Activated CD4-positive, alpha-beta T cell treated with anti-CD3 and anti-CD28 coated beads, Interleukin-2, Interleukin-4, amounts not matched to agents 100 ng/mL and 50 ng/mL, durations not matched to agents 16 hours and 8 hours (primary cell): ENCODE results near the gene MOB1B.

Experiments used
- DNase-seq: peaks from one replicate; pipeline ENCODE4 v3.0.0-alpha.2; 2020; ENCODE audit warnings: low spot score

The MOB1B gene

DNA sequence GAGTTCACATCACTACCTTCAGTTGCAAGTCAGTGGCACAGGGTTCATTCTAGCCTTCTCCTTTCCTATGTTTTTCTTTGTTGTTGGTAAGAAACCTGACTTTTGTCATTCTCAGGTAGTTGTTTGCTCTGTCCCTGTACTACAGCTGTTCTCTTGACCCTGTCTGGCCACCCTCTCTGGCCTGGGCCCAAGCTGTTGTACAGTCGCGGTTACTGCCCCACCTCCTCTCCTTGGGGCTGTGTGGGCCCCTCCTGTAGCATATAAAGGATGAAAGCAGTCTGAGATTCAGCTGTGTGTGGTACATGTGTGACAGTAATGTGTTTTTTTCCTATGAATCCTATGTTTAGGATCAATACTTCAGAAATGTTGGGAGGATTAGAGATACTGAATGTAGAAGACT lies 12.5 kb downstream of the MOB1B start:
- no peak for DNase-seq

DNA sequence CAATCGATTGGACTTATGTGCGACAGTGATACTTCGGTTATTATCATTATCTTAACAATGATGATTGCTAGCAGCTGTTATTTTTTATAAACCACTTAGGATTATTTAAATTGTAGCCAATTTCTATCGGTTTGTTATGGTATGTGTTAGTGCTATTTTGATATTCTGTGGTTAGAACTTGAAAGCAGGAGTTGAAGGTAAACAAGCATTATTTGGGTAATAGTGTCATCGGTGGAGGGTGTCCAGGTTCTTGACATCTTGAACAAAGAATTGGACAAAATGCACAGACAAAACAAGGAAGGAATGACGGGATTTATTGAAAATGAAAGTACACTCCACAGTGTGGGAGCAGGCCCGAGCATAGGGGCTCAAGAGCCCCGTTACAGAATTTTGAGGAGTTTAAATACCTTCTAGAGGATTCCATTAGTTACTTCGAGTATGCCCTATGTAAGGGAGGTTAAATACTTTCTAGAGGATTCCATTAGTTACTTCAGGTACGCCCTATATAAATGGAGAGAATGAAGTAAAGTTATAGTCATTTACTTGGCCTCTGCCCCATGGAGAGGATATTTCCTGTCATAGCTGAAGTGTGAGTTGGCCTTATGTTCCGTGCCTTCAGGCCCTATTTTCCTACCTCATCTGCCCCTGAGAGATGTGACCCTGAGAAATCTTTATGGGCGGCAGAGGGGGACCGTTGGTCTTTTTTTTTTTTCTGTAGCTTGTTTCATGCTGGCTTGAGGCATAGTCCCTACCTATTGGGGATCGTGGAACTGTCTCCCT lies 13.1 kb downstream of the MOB1B start:
- DNase-seq, result no peak

DNA sequence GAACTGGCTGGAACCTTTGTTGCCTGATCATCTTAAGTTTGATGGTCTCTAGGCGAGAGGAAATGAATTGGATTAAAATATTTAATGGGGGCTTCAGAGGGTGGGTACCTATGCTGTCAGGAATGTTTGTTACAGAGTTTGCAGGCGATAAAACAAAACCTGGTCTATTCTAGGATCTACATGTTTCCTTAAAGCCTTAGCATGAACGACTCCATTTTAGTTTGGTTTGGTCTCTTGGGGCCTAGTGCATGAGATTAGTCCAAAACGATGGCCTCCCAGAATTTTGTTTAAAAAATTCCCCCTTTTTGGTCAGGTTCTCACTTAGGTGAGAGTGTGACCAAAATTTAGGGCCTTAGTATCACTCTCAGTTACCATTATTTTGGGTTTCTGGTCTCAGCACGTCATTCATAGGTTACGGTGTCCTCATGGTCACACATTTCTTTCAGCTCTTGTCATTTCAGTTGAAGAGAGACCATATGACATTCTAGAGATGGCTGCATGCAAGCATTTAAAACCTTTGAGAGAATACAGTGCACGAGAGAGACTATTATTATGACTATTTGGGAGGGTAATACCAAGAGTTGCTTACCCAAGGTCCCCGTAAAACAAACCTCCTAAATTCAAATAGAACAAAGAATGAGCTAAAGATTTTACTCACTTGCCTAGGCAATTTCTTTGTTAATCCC lies 13.8 kb downstream of the MOB1B start:
- no peak for DNase-seq

DNA sequence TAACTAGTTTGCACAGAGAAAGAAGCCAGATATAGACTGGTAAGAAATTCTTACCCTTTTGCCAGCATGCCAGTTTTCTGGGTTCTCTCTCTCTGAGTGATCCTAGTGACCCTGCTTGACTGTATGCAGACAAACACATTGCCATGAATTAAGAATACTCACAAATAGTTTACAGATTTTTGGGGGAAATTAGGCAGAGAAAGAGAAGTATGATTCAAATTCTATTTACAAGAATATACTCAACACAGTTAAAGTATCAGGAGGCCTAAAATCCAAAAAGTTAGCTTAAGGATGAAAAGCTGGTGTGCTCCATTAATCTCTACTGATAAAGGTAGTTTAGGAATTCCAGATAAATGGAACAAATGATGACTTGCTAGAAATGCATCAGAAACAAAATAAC lies 18.4 kb downstream of the MOB1B start:
- no peak for DNase-seq

DNA sequence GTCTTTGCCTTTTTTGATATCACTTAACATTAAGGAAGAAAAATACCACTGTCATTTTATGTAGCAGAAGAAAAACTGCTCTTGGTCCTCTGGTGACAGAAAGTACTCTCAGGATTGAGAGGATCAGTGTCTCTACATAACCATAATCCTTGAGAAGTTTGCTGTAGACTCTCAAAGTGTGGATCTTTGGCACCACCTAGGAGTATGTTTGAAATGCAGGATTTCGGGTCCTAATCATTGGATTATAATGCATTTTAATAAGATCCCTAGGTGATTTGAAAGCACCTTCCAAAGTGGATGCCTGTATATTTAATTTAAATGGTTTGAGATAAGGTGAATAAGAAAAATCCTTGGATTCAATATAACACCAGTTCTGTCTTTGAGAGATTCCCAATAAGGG lies 23.2 kb downstream of the MOB1B start:
- DNase-seq, result no peak

DNA sequence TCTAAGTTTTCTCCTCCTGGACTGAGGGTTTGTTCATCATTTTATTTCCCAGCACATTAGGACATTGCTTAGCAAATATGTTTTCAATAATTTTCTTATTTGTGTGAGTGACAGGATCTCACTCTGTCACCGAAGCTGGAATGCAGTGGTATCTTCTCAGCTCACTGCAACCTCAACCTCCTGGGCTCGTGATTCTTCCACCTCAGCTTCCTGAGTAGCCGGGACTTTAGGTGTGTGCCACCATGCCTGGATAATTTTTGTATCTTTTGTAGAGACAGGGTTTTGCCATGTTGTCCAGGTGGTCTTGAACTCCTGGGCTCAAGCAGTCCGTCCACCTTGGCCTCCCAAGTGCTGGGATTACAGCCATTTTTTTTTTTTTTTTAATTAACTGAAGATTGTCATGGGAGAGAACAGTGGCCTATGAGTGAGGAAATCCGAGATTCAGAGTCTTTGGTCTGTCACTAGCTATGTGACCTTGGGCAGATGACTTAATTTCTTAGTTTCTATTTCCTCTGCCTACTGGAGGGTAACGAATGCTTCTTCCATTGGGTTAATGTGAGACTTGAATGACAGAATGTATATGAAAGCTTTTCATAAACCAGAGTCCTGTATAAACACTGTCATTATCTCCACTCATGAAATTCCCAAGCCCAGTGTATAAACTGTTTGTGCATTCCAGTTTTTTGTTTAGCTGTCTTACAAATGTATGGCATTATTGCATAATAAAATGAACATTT lies 23.9 kb downstream of the MOB1B start:
- DNase-seq, result peak; percentile 40

DNA sequence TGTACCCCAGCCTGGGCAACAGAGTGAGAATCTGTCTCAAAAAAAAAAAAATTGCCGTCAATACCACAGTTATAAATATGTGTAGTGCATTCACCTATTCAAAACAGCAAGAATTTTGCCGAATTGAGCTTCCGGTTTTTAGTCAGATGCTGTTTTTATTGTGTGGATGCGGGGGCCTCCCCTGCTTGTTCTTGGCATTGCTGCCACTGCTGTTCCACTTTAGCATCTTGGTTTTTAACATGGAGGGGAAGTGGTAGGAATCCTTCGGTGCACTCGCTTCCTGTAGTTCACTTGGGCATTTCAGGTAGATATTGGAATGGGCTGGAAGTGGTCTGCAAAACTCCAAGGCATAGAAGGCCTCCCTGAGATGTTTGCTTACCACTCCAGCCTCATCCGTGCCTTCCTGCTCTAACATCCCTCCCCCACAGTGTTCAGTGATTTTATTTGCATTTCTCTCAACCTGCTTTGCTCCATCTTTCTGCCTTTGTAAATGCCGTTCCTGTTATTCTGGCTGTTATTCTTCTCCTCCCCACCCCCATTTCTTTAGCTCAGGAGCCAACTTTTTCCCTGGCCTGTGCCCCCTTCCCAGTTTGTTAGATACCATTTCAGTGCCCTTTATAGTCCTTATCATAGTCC lies 25.5 kb downstream of the MOB1B start:
- DNase-seq, result peak; percentile 28

DNA sequence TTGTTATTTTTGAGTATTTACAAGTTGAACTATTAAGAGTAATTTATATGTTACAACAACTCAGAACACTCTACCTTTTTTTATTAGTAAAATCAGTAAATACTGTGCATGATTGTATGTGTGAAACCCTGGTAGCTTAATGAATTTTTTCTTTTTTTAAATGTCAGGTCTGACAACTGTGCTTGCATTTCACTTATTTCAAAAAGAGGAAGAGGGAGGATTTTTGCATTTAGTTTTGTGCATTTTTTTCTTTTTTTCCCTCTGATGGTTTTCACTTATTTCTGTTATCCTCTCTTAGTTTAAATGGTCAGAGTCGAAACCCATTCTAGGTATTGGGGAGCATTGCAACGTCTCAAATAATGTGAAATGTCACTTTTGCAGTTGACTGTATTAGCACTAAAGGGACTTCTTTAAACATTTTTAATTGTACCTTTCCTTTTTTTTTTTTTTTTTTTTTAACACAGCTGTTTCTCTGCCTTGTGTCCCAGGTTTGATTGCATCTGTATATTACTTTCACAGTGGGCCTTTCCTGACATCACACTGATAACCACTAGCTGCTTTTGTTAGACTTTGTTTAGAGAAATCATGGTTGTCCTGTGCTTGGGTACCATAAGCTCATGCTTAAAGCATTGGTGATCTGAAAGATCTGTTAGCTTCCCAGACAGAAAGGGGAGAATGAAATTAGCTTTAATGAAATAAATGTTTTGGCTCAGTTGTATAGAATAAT lies 28.5 kb downstream of the MOB1B start:
- no peak for DNase-seq

DNA sequence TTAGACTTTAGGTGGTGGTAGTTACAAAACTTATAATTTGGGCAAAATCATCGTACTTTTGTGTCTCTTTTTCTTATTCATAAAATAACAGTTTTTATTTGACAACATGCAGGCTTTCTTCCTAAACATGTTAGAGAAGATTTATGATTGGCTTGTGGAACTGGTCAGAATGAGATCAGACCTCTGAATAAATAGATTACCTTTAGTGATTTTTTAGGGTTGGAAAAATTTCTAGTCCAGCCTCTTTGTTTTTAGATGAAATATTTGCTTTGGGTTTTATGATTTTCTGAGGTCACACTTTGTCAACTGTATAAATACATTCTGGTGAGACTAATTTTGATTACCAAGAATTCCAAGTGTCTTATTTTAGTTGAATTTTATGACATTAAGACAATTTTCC lies 29.2 kb downstream of the MOB1B start:
- DNase-seq, result no peak

DNA sequence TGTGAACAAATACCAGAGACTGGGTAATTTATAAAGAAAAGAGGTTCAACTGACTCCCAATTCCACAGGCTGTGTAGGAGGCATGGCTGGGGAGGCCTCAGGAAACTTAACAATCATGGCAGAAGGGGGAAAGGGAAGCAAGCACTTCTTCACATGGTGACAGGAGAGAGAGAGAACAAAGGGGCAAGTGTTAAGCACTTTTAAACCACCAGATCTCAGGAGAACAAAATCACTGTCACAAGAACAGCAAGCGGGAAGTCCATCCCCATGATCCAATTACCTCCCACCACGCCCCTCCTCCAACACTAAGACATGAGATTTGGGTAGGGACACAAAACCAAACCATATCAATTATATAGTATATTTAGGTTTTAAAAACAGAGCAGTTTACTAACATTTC lies 30.8 kb downstream of the MOB1B start:
- no peak for DNase-seq

DNA sequence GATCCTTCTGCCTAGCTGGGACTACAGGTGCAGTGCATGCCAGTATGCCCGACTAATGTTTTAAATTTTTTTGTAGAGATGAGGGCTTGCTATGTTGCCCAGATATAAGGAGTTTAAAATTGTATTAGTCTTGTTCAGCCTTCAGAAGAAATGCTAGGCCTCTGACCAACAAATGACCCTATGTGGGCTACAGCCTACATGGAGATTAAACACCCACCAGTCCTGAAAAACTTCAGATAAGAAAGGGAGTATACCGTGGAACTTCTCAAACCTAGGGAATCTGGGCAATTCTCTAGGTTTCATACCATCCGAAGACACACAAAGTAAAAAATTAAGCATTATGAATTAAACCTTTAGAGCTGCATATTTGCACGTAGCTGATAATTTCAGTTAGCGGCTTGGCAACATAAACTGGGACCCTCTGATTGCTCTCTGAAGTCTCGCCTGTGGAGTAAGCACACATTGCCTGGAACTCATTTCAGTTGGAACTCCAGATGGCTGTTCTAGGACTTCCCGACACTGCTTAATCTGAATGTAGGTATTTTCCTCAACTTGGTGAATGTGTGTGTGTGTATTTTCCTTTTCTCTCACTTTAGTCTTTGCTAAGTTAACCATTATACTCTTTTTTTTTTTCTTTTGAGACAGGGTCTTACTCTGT lies 33.0 kb downstream of the MOB1B start:
- DNase-seq, result no peak

DNA sequence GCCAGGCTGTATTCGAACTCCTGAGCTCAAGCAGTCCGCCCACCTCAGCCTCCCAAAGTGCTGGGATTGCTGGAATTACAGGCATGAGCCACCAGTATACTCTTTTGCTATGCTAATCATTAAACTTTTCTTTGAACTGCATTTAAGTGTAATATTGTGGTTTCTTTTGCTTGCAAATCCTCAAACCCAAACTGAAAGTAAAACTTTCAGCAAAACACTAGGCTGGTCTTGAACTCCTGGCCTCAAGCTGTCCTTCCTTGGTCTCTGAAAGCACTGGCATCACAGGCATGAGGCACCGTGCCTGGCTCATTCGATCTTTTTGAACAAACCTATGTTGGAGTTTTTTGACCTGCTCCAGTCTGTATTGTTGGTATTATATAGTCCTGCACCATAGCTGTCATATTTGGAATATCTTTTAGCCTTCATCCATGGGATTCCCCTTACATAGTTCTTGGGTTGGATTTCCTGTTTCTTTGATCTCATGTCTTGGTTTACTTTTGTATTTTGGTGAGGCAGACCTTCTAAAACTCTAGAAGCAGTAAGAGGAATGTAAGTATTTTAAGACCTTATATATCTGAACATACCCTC lies 34.1 kb downstream of the MOB1B start:
- DNase-seq, result no peak

DNA sequence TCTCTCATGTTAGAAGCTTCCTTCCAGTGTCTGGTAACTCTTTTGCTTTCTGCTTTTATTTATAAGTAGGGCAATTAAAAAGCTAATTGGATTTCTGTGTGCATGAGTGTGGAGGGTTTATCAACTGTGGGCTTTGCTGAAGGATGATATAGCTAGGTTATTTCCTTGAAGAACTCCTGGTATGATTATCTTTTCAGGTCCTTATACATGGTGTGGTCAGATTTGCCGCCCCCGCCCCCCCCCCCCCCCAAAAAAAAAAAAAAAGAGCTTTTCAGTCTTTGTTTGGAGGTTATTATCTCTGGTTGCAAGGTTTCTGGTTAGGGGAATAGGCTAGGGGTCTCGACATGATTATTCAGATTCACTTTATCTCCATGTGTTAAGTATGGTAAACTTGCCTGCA lies 35.9 kb downstream of the MOB1B start:
- DNase-seq, result no peak

DNA sequence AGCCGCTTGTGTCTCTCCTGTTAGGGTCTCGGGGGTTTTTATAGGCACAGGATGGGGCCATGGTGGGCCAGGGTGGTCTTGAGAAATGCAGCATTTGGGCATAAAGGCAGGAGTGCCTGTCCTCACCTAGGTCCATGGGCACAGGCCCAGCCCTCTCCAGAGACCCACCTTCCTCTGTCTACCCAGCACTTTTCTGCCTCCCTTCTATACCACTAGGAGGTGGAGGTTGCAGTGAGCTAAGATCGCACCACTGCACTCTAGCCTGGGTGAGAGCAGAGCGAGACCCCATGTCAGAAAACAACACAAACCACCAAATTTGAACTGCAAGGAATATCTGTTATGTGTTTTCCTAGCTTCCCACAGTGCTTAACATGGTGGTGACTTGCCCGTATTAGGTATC lies 38.0 kb downstream of the MOB1B start:
- no peak for DNase-seq

DNA sequence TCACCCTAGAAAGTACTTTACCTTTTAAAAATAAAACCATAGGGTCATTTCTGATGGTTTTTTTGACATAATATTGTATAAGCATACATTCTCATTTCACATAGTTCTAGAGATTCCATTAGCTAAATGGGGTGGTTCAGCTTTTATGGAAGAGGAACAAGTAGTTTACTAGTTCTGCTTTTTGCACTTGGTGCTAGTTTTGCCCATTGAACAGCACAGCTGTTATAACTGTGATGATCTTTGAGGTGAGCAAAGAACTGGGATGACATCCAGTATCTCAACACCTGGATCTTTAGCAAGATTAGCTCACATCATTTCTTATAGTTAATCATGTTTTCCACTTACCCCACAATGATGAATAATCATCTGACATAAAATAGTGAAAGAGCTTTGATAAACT lies 40.9 kb downstream of the MOB1B start:
- no peak for DNase-seq

DNA sequence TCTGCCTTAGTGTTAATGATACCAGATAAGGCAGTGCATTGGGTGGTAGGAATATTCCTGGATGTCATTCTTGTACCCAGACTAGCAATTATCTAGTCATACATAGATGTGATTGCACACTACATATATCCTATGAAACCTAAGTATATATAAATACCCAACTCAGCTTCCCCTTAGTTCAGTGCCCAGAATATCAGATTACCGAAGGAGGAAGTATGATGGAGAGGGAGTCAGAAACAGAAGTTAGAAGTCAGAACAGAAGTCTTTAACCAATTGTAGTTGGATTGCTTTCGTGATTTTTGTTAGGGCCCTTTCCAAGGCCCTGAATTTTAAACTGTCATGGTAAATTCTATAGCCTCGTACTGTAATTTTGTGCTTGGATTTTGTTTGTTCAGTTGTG lies 42.9 kb downstream of the MOB1B start:
- DNase-seq, result no peak

DNA sequence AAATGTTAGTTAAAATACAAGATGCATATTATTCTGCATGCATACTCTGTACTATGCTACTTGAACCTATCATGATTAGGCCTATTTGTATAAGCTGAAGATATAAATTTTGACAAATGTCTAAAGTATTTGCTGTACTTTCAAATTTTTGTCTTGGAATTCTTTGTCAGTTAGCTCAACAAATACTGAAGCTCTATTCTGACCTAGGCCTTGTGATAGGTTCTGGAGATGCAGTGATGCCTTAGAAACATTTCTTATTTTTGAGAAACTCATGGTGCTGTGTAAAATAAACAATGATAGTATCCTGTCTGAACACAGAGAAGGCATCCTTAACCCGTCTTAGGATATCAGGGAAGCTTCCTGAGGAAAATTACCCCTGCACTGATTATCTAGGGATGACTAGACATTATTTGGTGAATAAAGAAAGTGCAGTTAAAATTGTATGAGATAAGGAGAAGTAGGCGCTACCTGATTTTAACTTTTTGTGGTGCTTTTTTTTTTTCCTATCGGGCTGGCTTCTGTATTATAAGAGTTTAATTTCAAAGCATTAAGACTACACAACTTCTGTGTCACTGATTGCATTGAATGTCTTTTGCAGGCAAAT lies 43.4 kb downstream of the MOB1B start:
- DNase-seq, result no peak

DNA sequence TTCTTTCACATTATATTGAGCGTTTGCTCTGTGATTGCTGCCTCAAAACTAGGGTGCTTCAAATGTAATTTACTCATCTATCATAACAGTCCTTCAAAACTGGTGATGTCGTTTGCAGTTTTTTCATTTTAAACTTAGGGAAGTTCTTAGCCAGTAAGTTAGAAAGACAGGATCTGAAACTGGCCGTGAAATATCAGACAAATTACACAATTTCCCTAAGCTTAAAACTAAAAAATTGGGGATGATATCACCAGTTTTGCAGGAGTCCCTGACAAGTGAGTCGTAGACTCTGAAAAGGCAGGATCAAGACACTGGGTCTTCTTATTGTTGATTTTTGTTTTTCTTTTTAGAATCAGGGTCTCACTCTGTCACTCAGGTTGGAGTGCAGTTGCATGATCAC lies 44.8 kb downstream of the MOB1B start:
- no peak for DNase-seq

DNA sequence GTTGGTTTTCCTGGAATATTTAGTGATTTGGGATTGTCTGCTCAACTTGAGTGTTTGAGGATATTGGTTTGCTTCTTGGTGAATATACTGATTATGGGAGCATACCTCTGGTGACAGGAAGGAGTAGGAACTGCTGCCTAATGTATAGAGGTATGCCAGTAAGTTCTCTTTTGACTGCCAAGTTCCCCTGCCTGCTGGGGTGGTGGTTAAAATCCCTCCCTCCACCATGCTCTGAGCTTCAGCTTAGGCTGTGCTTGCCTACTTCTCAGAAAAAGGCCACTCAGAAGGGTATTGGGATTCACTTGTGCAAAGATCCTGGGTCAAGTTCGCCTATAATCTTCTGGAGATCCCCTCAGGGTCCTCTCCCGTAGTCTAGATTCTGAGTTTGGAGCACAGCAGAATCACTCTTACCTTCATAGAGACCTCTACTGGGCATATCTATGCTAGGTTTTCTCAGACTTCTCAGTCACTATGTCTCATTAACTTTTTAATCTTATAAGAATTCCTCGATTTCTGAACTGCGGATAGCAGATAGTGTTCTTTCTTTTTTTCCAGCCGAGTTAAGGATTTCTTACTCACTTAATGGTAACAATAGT lies 46.6 kb downstream of the MOB1B start:
- DNase-seq, result no peak

DNA sequence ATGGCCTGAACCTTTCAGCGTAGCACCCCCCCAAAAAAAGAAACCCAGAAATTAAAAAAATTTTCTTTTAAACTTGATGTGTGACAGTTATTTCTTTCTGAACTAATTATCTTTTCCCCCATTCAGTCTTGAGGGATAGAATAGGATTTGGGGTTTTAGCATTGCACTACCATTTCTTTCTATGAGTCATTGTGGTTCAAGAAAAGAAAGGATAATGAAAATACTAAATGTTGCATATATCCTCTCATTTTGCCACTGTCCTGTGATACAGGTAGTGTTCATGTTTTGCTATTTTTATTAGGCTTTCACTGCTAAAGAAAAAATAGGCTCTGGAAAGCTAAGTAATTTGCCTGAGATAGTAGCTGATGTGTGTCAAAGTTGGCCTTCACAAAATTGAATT lies 51.9 kb downstream of the MOB1B start:
- no peak for DNase-seq
